CD4-positive, alpha-beta T cell treated with Interleukin-4 for 4 hours (primary cell): ENCODE measurements around the gene LAIR2.
"Not testable (repeated sequence)": the region's sequence is repeated elsewhere in the genome, so short reads cannot be mapped to it uniquely, and the experiment has no call there.

Experiments used
- DNase-seq: peaks from one replicate; pipeline ENCODE4 v3.0.0-alpha.2; 2020

The LAIR2 gene

DNA sequence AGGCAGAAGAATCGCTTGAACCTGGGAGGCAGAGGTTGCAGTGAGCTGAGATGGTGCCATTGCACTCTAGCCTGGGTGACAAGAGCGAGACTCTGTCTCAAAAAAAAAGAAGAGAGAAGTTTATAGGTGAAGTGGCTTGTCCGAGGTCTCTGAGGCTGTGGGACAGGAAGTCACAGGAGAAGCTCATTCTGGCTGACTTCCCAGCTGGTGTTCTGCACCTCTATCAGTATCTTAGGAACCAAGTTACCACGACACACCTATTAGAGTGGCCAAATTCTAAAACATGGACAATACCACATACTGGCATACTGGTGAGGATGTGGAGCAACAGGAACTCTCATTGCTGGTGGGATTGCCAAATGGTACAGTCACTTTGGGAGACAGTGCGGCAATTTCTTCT lies 7.3 kb upstream of the LAIR2 start:
- DNase-seq = not testable (repeated sequence)

DNA sequence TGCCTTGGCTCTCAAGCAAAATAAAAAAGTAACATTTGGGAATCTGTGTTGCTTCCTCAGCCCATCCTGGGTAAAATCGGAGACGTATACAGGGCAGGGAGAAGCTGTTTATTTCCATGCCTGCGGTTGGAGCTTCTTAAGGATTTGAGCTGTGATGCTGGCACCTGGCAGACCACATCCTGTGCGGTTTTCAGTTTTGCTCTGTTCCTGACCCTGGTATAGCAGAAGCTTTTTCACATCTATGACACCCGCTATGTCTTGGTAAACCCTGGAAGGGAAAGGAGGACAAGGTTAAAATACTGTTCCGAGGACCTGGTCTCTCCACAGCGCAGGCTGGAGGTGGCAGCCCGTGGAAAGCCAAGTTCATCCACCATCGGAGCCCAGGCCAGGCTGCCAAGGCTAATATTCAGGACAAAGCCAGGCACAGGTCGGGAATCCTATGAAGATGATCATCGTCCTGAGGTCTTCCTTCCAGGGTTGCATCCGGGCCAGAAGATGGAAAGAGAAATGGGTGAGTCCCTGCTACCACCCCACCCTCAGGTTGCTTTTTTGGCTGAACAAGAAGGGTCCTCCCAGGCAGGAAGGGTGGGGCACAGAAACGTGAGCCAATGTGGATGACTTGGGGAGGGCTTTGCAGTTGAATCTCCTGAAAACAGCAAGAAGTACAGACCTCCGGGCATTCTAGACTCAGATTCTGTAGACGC lies 4.7 kb upstream of the LAIR2 start:
- DNase-seq = not testable (repeated sequence)

- DNase-seq = not testable (repeated sequence)
Observed at GRCh38 chr19:54498451-54498772, 4.2 kb upstream of the LAIR2 start.

DNA sequence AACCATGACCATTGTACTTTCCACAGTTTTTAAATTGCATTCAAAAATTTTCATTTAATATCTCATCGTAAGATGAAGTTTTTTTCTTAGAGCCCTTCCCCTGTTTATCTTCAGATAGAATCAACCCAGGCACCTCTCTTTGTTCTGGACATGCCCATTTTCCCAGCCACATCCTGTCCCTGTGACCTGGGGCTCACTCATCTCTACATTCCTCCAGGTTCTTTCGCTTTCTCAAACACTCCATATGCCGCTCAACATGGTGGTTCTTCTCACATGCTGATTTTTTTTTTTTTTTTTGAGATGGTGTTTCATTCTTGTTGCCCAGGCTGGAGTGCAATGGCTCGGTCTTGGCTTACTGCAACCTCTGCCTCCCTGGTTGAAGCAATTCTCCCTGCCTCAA lies 2.9 kb downstream of the LAIR2 start:
- not testable (repeated sequence) for DNase-seq

DNA sequence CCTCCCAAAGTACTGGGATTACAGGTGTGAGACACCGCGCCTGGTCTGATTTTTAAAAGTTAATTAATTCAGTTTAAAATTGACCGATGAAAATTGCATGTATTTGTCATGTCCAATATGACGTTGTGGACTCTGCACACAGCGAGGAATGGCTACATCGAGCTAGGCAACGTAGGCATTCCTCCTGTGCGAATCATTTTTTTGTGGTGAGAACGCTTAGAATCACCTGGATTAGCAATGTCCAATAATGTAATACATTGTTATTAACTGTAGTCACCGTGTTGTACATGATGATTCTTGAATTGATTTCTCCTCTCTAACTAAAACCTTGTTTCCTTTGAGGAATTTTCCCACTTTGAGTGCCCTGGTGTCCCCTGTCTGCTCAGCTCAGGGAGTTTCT lies 3.4 kb downstream of the LAIR2 start:
- DNase-seq = no peak

- DNase-seq = not testable (repeated sequence)
Observed at GRCh38 chr19:54507038-54507717, 4.5 kb downstream of the LAIR2 start.

- no peak for DNase-seq
Observed at GRCh38 chr19:54507824-54508223, 5.2 kb downstream of the LAIR2 start.

- DNase-seq = not testable (repeated sequence)
Observed at GRCh38 chr19:54508487-54508886, 5.9 kb downstream of the LAIR2 start.

DNA sequence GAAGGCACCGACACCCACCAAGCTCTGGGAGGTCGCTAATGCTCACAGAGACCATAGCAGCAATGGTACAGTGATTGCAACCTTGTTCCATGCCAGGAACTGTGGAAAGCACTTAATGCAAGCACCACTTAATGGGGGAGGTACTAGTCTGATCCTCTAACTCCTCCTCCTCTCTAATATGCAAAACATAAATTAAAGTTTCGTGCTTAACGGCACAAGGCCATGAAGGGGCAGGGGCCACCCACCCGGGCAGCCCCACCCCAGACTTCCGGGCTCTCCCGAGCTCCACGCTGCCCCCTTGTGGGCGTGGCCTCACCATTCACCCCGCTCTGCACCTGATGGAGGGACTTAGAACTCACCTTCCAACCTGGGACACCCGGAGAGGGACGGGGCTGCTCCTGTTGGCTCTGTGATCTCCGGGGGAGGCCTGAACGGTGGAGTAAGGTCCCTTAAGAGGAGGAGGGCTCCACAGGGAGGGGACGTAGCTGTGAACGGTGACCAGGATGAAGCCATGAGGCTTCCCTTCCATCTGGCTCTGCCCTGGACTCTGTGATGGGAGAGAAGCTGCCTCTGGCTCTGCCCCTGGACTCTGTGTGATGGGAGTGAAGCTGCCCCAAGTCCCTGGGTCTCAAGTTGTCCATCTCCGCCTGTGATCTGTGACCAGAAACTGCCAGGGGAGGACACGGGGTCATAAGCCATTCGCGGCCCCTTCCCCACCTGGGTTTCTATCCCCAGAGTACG lies 6.7 kb downstream of the LAIR2 start:
- not testable (repeated sequence) for DNase-seq

GRCh38 chr19:54515156-54515555 lies 12.5 kb downstream of the LAIR2 start:
- no peak for DNase-seq

GRCh38 chr19:54517483-54517882 lies 14.9 kb downstream of the LAIR2 start:
- peak; percentile 35 for DNase-seq

- DNase-seq = no peak
Observed at GRCh38 chr19:54518844-54519243, 16.2 kb downstream of the LAIR2 start.

DNA sequence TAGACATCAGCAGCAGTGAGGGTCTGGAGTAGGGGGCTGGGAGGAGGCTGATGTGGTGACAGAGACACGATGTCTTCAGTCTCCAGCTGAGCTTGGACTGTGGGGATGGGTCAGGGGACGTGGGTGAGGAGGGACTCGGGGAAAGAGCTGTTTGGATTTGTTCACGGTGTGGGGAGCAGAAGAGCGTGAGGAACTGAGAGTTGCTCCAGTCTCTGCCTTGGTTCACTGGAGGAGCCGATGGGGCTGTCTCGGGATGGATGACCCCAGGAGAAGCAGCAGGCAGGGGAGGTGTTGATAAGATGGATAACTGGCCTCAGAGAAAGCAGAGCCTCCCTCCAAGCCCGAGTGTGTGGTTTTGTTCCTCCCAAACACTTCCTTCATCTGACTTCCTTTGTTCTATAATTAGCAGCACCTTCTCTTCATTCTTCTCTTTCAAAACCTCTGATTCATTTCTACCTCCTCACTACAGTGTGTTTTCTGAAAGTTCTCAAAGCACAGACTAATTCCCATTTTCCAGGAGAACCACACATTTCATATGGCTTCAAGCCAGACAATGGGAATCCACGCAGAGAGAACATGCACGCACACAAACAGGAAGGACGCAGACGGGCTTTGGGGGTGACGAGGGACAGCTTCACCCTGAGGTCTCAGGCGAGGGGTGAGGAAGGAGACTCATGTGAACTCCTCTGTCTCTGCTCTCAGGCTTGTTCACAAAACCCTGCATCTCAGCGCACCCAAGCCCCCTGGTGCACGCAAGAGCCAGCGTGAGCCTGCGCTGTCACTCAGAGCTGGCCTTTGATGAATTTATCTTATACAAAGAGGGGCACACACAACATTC lies 18.6 kb downstream of the LAIR2 start:
- DNase-seq = no peak

- no peak for DNase-seq
Observed at GRCh38 chr19:54521860-54522513, 19.4 kb downstream of the LAIR2 start.

- no peak for DNase-seq
Observed at GRCh38 chr19:54523403-54523802, 20.8 kb downstream of the LAIR2 start.

GRCh38 chr19:54525636-54526035 lies 23.0 kb downstream of the LAIR2 start:
- DNase-seq = no peak

DNA sequence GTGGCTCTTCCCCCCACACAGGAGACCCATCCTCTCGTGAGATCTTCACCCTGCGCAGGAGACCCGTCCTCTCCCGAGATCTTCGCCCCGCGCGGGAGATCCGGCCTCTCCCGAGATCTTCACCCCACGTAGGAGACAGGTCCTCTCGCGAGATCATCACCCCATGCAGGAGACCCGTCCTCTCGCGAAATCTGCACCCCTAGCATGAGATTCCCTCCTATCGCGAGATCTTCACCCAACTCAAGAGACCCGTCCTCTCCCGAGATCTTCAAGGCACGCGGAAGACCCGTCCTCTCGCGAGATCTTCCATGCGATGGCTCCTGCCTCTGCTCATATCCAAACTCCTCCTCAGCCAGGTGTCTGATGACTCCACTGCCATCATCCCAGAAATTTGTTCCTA lies 24.3 kb downstream of the LAIR2 start:
- DNase-seq = no peak

DNA sequence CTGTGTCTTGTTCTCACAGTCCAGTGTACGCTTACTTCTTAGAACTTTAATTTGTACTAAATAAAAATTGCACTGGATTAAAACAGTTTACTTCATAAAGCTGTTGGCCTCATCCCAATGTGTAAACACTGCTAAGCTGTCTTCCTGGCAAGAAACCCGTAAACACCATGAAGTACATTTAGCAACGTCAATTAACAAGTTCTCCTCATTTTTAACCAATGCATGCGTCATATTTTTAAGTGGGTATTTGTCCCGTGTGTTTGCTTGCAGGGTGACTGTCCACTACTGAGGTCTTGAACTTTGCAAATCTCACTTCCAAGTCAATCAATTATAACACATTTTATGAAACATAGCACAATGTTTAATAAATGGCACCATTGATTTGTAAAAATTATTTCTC lies 28.2 kb downstream of the LAIR2 start:
- no peak for DNase-seq

DNA sequence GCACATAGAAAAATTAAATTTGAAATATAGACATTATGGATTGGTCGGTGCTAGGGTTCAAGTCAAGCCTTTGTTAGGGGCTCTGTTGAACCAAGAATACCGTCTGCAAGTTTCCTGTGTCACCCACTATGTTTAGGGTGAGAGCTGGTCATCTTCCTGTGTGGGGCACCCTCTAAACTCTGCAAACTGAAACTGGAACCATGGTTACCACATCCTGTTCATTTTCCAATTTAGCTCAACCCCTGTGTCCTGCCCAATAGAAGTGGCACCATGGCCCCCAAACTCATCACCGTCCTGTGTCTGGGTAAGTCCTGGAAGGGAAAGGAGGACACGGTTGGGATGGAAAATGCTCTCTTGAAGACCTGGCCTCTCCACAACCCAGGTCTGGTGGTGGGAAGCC lies 29.9 kb downstream of the LAIR2 start:
- DNase-seq = peak; percentile 27

DNA sequence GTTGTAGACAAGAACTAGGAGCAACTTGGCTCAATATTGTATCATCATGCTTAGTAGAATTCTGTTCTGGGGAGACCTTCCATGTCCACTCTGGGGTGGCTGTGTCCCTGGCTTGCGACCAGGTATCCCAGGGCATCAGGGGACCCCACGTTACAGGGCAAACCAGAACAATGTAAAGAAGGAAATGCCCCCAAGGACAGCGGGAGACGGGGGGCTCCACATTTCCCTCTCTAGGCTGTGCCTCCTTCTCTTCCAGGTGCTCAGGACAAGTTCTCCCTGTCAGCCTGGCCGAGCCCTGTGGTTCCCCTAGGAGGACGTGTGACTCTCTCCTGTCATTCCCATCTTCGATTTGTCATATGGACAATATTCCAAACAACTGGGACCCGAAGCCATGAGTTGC lies 30.8 kb downstream of the LAIR2 start:
- no peak for DNase-seq

- no peak for DNase-seq
Observed at GRCh38 chr19:54534156-54534555, 31.5 kb downstream of the LAIR2 start.

DNA sequence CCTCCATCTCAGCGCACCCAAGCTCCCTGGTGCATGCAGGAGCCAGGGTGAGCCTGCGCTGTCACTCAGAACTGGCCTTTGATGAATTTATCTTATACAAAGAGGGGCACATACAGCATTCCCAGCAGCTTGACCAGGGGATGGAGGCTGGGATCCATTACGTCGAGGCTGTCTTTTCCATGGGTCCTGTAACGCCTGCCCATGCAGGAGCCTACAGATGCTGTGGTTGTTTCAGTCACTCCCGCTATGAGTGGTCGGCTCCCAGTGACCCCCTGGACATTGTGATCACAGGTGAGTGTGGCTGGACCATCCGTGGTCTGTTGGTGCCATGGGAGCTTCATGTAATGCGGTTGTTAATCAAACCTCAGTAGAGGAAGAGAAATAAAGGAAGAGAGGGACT lies 33.0 kb downstream of the LAIR2 start:
- no peak for DNase-seq

DNA sequence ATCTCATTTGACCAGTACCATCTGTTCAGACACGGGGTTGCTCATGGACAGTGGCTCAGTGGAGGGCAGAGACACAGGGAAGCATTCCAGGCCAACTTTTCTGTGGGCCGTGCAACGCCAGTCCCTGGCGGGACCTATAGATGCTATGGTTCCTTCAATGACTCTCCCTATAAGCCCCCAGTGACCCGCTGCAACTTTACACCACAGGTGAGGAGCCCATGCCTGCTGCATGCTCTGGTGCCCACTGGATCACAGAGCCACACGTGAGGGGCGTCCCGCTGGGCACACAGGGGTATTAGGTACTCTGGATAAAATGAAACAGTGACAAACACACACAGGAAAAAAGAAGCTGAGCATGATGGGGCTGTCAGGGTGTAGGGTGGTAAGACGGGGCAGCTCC lies 34.3 kb downstream of the LAIR2 start:
- DNase-seq = no peak
